Mesendoderm (in vitro differentiated cells): ENCODE measurements around the gene ATP8B2.
"Not testable (repeated sequence)": the region's sequence is repeated elsewhere in the genome, so short reads cannot be mapped to it uniquely, and the experiment has no call there.

ENCODE experiments used
- DNase-seq: peaks from one replicate; pipeline ENCODE4 v3.0.0; 2013
- H2AK5ac ChIP-seq: 2 replicates; pipeline ENCODE4 v1.6.1; 2013; ENCODE audit warnings: low read length, inconsistent platforms
- H2BK120ac ChIP-seq: 2 replicates; pipeline ENCODE4 v1.6.1; 2013; ENCODE audit warnings: low read depth, mild to moderate bottlenecking, low read length, moderate library complexity, mixed read lengths
- H2BK15ac ChIP-seq: replicated peaks from 2 replicates; pipeline ENCODE4 v1.6.1; 2013; ENCODE audit warnings: low read depth, mild to moderate bottlenecking, moderate library complexity
- H2BK5ac ChIP-seq: 2 replicates; pipeline ENCODE4 v1.6.1; 2013; ENCODE audit warnings: low read length, inconsistent platforms
- H3K18ac ChIP-seq: 2 replicates; pipeline ENCODE4 v1.6.1; 2013; ENCODE audit warnings: mild to moderate bottlenecking, low read length, mixed read lengths
- H3K23ac ChIP-seq: one replicate; pipeline ENCODE4 v1.6.1; 2013; ENCODE audit warnings: low read length
- H3K27ac ChIP-seq: 2 replicates; pipeline ENCODE4 v1.5.1; 2013; ENCODE audit warnings: low read depth, mild to moderate bottlenecking, inconsistent platforms, low read length, moderate library complexity
- H3K27me3 ChIP-seq: 2 replicates; pipeline ENCODE4 v1.6.1; 2013; ENCODE audit warnings: low read length, control low read depth, mild to moderate bottlenecking, inconsistent platforms; ENCODE audit not compliant: insufficient read depth, poor library complexity
- H3K36me3 ChIP-seq: 2 replicates; pipeline ENCODE4 v1.6.1; 2013; ENCODE audit warnings: low read length, inconsistent platforms; ENCODE audit not compliant: control insufficient read depth, insufficient read depth
- H3K4ac ChIP-seq: one replicate; pipeline ENCODE4 v1.6.1; 2013; ENCODE audit warnings: low read depth, mild to moderate bottlenecking, low read length, moderate library complexity
- H3K4me1 ChIP-seq: 2 replicates; pipeline ENCODE4 v1.6.1; 2013; ENCODE audit warnings: low read depth, low read length, inconsistent platforms; ENCODE audit not compliant: control insufficient read depth
- H3K4me2 ChIP-seq: 2 replicates; pipeline ENCODE4 v1.6.1; 2013; ENCODE audit warnings: low read length
- H3K4me3 ChIP-seq: 2 replicates; pipeline ENCODE4 v1.5.1; 2013; ENCODE audit warnings: mild to moderate bottlenecking, low read length
- H3K56ac ChIP-seq: one replicate; pipeline ENCODE4 v1.6.1; 2013; ENCODE audit warnings: low read length
- H3K79me1 ChIP-seq: 2 replicates; pipeline ENCODE4 v1.6.1; 2013; ENCODE audit warnings: low read length, inconsistent platforms
- H3K79me2 ChIP-seq: 2 replicates; pipeline ENCODE4 v1.6.1; 2013; ENCODE audit warnings: mild to moderate bottlenecking, low read length; ENCODE audit not compliant: control insufficient read depth, insufficient read depth
- H3K9ac ChIP-seq: 2 replicates; pipeline ENCODE4 v1.6.1; 2013; ENCODE audit warnings: low read length, inconsistent platforms
- H4K5ac ChIP-seq: one replicate; pipeline ENCODE4 v1.6.1; 2013; ENCODE audit warnings: low read length
- H4K8ac ChIP-seq: one replicate; pipeline ENCODE4 v1.6.1; 2013; ENCODE audit warnings: low read depth, mild to moderate bottlenecking, control low read depth, low read length, moderate library complexity
- WGBS: extraction: QIAGEN DNeasy Blood & Tissue Kit; methylation state at CpG from one replicate; pipeline ENCODE4 v1.1.7; 2013; ENCODE audit warnings: low lambda C conversion rate, missing lambda C conversion rate; ENCODE audit not compliant: insufficient coverage; ENCODE audit errors: extremely low coverage; 5-methylcytosine and 5-hydroxymethylcytosine counted together

Gene ATP8B2

GRCh38 chr1:154309136-154309535 lies 16.2 kb upstream of the ATP8B2 start:
- not testable (repeated sequence) for H3K18ac ChIP-seq, H2AK5ac ChIP-seq, H3K4me1 ChIP-seq, DNase-seq, H3K4me3 ChIP-seq, H3K79me1 ChIP-seq, H3K27me3 ChIP-seq, H2BK120ac ChIP-seq, H3K27ac ChIP-seq, H2BK5ac ChIP-seq, H2BK15ac ChIP-seq, H3K79me2 ChIP-seq, H4K8ac ChIP-seq, H3K56ac ChIP-seq, H3K4me2 ChIP-seq, H4K5ac ChIP-seq, H3K4ac ChIP-seq, H3K36me3 ChIP-seq, H3K9ac ChIP-seq, H3K23ac ChIP-seq
- no CpG with 5 or more reads among the region's 7 CpGs for WGBS

- H3K18ac ChIP-seq, H4K8ac ChIP-seq, H2AK5ac ChIP-seq, H2BK120ac ChIP-seq, H3K4me3 ChIP-seq, H3K27ac ChIP-seq, H3K27me3 ChIP-seq, H3K9ac ChIP-seq, H3K56ac ChIP-seq, H2BK5ac ChIP-seq, H3K36me3 ChIP-seq, H3K79me1 ChIP-seq, H4K5ac ChIP-seq, H3K23ac ChIP-seq, H3K4me1 ChIP-seq, H3K79me2 ChIP-seq, H2BK15ac ChIP-seq, H3K4me2 ChIP-seq, H3K4ac ChIP-seq, DNase-seq: not testable (repeated sequence)
- 100% methylated on average over 1 of the region's 13 CpGs for WGBS
Observed at GRCh38 chr1:154312229-154313065, 12.9 kb upstream of the ATP8B2 start.

GRCh38 chr1:154313066-154313356 lies 12.3 kb upstream of the ATP8B2 start:
- H3K4ac ChIP-seq = no peak overlapping the region
- H2BK15ac ChIP-seq = no peak overlapping the region
- no peak for DNase-seq
- no peak overlapping the region for H4K8ac ChIP-seq
- no peak overlapping the region for H4K5ac ChIP-seq
- no peak overlapping the region for H2BK5ac ChIP-seq
- no peaks in the 10 kb centered on the region for H3K79me1 ChIP-seq
- no peak overlapping the region for H2AK5ac ChIP-seq
- no CpG with 5 or more reads among the region's 10 CpGs for WGBS
- H3K4me1 ChIP-seq = no peaks in the 10 kb centered on the region
- no peak overlapping the region for H3K56ac ChIP-seq
- H3K36me3 ChIP-seq = no peaks in the 10 kb centered on the region
- no peak overlapping the region for H3K9ac ChIP-seq
- no peak overlapping the region for H3K4me2 ChIP-seq
- no peak overlapping the region for H3K27ac ChIP-seq
- no peak overlapping the region for H2BK120ac ChIP-seq
- H3K27me3 ChIP-seq = no peaks in the 10 kb centered on the region
- H3K23ac ChIP-seq = no peak overlapping the region
- H3K4me3 ChIP-seq = no peak overlapping the region
- H3K79me2 ChIP-seq = no peaks in the 10 kb centered on the region
- H3K18ac ChIP-seq = no peak overlapping the region

GRCh38 chr1:154314226-154314625 lies 11.1 kb upstream of the ATP8B2 start:
- not testable (repeated sequence) for H2AK5ac ChIP-seq, H3K27ac ChIP-seq, H3K18ac ChIP-seq, H3K9ac ChIP-seq, H3K23ac ChIP-seq, H3K79me2 ChIP-seq, H3K36me3 ChIP-seq, H4K5ac ChIP-seq, H3K56ac ChIP-seq, H2BK120ac ChIP-seq, H3K4me1 ChIP-seq, H3K79me1 ChIP-seq, H2BK5ac ChIP-seq, DNase-seq, H3K4me3 ChIP-seq, H2BK15ac ChIP-seq, H3K27me3 ChIP-seq, H4K8ac ChIP-seq, H3K4me2 ChIP-seq, H3K4ac ChIP-seq
- no CpG with 5 or more reads among the region's 3 CpGs for WGBS

- no peak overlapping the region for H3K4me3 ChIP-seq
- no peak for DNase-seq
- no peak overlapping the region for H3K23ac ChIP-seq
- no peak overlapping the region for H2BK5ac ChIP-seq
- H4K5ac ChIP-seq = no peak overlapping the region
- H3K36me3 ChIP-seq = no peaks in the 10 kb centered on the region
- no peak overlapping the region for H2BK120ac ChIP-seq
- no peak overlapping the region for H3K27ac ChIP-seq
- WGBS = no CpG with 5 or more reads among the region's 1 CpG
- H3K4me2 ChIP-seq = no peak overlapping the region
- H3K56ac ChIP-seq = no peak overlapping the region
- no peaks in the 10 kb centered on the region for H3K79me2 ChIP-seq
- no peaks in the 10 kb centered on the region for H3K79me1 ChIP-seq
- H2BK15ac ChIP-seq = no peak overlapping the region
- no peak overlapping the region for H4K8ac ChIP-seq
- H3K9ac ChIP-seq = no peak overlapping the region
- no peaks in the 10 kb centered on the region for H3K4me1 ChIP-seq
- no peaks in the 10 kb centered on the region for H3K27me3 ChIP-seq
- no peak overlapping the region for H2AK5ac ChIP-seq
- H3K18ac ChIP-seq = no peak overlapping the region
- no peak overlapping the region for H3K4ac ChIP-seq
Observed at GRCh38 chr1:154316704-154317103, 8.6 kb upstream of the ATP8B2 start.

- Histone ChIP-seq H3K4me1 (no peaks in the 10 kb centered on the region), H3K4me2 (no peak overlapping the region), H3K27ac (no peak overlapping the region), H3K18ac (no peak overlapping the region), H3K36me3 (no peaks in the 10 kb centered on the region), H3K4ac (no peak overlapping the region), H2BK15ac (no peak overlapping the region), H4K5ac (no peak overlapping the region), H3K4me3 (no peak overlapping the region), H4K8ac (no peak overlapping the region), H3K56ac (no peak overlapping the region), H2AK5ac (no peak overlapping the region), H3K79me2 (no peaks in the 10 kb centered on the region), H3K9ac (no peak overlapping the region), H3K27me3 (no peaks in the 10 kb centered on the region), H3K79me1 (no peaks in the 10 kb centered on the region), H2BK120ac (no peak overlapping the region), H3K23ac (no peak overlapping the region), H2BK5ac (no peak overlapping the region)
- no peak for DNase-seq
- no CpG with 5 or more reads among the region's 4 CpGs for WGBS
Observed at GRCh38 chr1:154318386-154318785, 6.9 kb upstream of the ATP8B2 start.
